HEK293 (cell line): ENCODE measurements around the gene SEC22C.

Experiments used
- CTCF ChIA-PET: fragments of 350-600 bp; formaldehyde crosslinking; extraction: SDS; loops from one replicate; lab custom pipeline; 2021; ENCODE audit warnings: antibody characterized with exemption; lab: Yijun Ruan, JAX
- POLR2A ChIA-PET: fragments of 300-600 bp; formaldehyde crosslinking; extraction: SDS; loops from one replicate; lab custom pipeline; 2020; ENCODE audit warnings: antibody characterized with exemption, inconsistent platforms; lab: Yijun Ruan, JAX
- H3K27ac ChIP-seq: fragments of 200-500 bp; sonication (Bioruptor generic); 2 replicates; pipeline ENCODE4 v1.5.1; 2014; ENCODE audit warnings: low read depth, low read length, control low read depth, inconsistent platforms; ENCODE audit errors: extremely low read depth
- H3K36me3 ChIP-seq, 2 experiments: fragments of 200-500 bp in 1 of 2; sonication (Bioruptor generic) in 1 of 2; 1 replicate in 1 of 2; 2 replicates in 1 of 2; pipeline ENCODE4 v1.5.1; 2014 to 2017; ENCODE audit warnings: inconsistent platforms in 2 of 2, low read length in 2 of 2; ENCODE audit not compliant: control insufficient read depth in 2 of 2, insufficient read depth in 1 of 2
- H3K4me1 ChIP-seq: fragments of 200-500 bp; sonication (Bioruptor generic); 2 replicates; pipeline ENCODE4 v1.5.1; 2014; ENCODE audit warnings: mild to moderate bottlenecking, low read length, inconsistent platforms; ENCODE audit not compliant: control insufficient read depth, insufficient read depth
- H3K4me3 ChIP-seq: 2 replicates; pipeline ENCODE4 v1.5.1; 2011; ENCODE audit warnings: low read depth, mild to moderate bottlenecking, control low read depth, low read length, moderate library complexity
- H3K9me3 ChIP-seq: fragments of 200-500 bp; sonication (Bioruptor generic); 2 replicates; pipeline ENCODE4 v1.5.1; 2014; ENCODE audit warnings: low read depth, low read length, inconsistent platforms; ENCODE audit not compliant: control insufficient read depth, insufficient read depth
- FEZF1 ChIP-seq: fragments of 450-650 bp; formaldehyde crosslinking; IDR thresholded peaks from 2 replicates; pipeline ENCODE4 v1.5.1; 2016; ENCODE audit warnings: missing biosample characterization, missing genetic modification characterization
- MZF1 ChIP-seq: fragments of 450-650 bp; formaldehyde crosslinking; IDR thresholded peaks from 2 replicates; pipeline ENCODE4 v1.5.1; 2017; ENCODE audit warnings: missing biosample characterization, missing genetic modification characterization, borderline replicate concordance
- PRDM6 ChIP-seq: fragments of 450-650 bp; formaldehyde crosslinking; IDR thresholded peaks from 2 replicates; pipeline ENCODE4 v1.5.1; 2017; ENCODE audit warnings: missing biosample characterization, missing genetic modification characterization
- SCRT2 ChIP-seq: fragments of 450-650 bp; formaldehyde crosslinking; IDR thresholded peaks from 2 replicates; pipeline ENCODE4 v1.5.1; 2016; ENCODE audit warnings: missing biosample characterization, missing genetic modification characterization
- TCF7L2 ChIP-seq: IDR thresholded peaks from 2 replicates; pipeline ENCODE4 v1.6.1; 2011; ENCODE audit warnings: low read depth, mild to moderate bottlenecking, inconsistent platforms, low read length, moderate library complexity, borderline replicate concordance
- ZBTB17 ChIP-seq: fragments of 450-650 bp; formaldehyde crosslinking; IDR thresholded peaks from 2 replicates; pipeline ENCODE4 v1.5.1; 2016; ENCODE audit warnings: missing biosample characterization, missing genetic modification characterization
- ZFHX2 ChIP-seq: fragments of 450-650 bp; formaldehyde crosslinking; conservative IDR thresholded peaks from 2 replicates; pipeline ENCODE4 v1.5.1; 2016; ENCODE audit warnings: missing biosample characterization, missing genetic modification characterization
- ZFP69B ChIP-seq: fragments of 450-650 bp; formaldehyde crosslinking; IDR thresholded peaks from 2 replicates; pipeline ENCODE4 v1.5.1; 2016; ENCODE audit warnings: missing biosample characterization, missing genetic modification characterization
- ZNF114 ChIP-seq: fragments of 450-650 bp; formaldehyde crosslinking; IDR thresholded peaks from 2 replicates; pipeline ENCODE4 v1.5.0; 2017; ENCODE audit warnings: missing biosample characterization, missing genetic modification characterization
- ZNF121 ChIP-seq: fragments of 450-650 bp; formaldehyde crosslinking; IDR thresholded peaks from 2 replicates; pipeline ENCODE4 v1.5.1; 2016; ENCODE audit warnings: missing biosample characterization, missing genetic modification characterization
- ZNF140 ChIP-seq: fragments of 450-650 bp; formaldehyde crosslinking; IDR thresholded peaks from 2 replicates; pipeline ENCODE4 v1.5.1; 2016; ENCODE audit warnings: missing biosample characterization, missing genetic modification characterization
- ZNF148 ChIP-seq: fragments of 450-650 bp; formaldehyde crosslinking; IDR thresholded peaks from 2 replicates; pipeline ENCODE4 v1.5.0; 2017; ENCODE audit warnings: missing biosample characterization, missing genetic modification characterization, borderline replicate concordance
- ZNF155 ChIP-seq: fragments of 450-650 bp; formaldehyde crosslinking; IDR thresholded peaks from 2 replicates; pipeline ENCODE4 v1.5.1; 2016; ENCODE audit warnings: missing biosample characterization, missing genetic modification characterization
- ZNF157 ChIP-seq: fragments of 450-650 bp; formaldehyde crosslinking; IDR thresholded peaks from 2 replicates; pipeline ENCODE4 v1.5.1; 2016; ENCODE audit warnings: missing biosample characterization, missing genetic modification characterization
- ZNF169 ChIP-seq: fragments of 450-650 bp; formaldehyde crosslinking; IDR thresholded peaks from 2 replicates; pipeline ENCODE4 v1.5.1; 2016; ENCODE audit warnings: missing biosample characterization, missing genetic modification characterization
- ZNF239 ChIP-seq: fragments of 450-650 bp; formaldehyde crosslinking; IDR thresholded peaks from 2 replicates; pipeline ENCODE4 v1.5.1; 2016; ENCODE audit warnings: missing biosample characterization, missing genetic modification characterization
- ZNF248 ChIP-seq: fragments of 450-650 bp; formaldehyde crosslinking; IDR thresholded peaks from 2 replicates; pipeline ENCODE4 v1.5.1; 2017; ENCODE audit warnings: missing biosample characterization, missing genetic modification characterization
- ZNF266 ChIP-seq: fragments of 450-650 bp; formaldehyde crosslinking; IDR thresholded peaks from 2 replicates; pipeline ENCODE4 v1.5.1; 2016; ENCODE audit warnings: missing biosample characterization, missing genetic modification characterization, low read depth
- ZNF514 ChIP-seq: fragments of 450-650 bp; formaldehyde crosslinking; IDR thresholded peaks from 2 replicates; pipeline ENCODE4 v1.5.1; 2016; ENCODE audit warnings: missing biosample characterization, missing genetic modification characterization
- ZNF529 ChIP-seq: fragments of 450-650 bp; formaldehyde crosslinking; IDR thresholded peaks from 2 replicates; pipeline ENCODE4 v1.5.1; 2017; ENCODE audit warnings: missing genetic modification characterization, missing biosample characterization; ENCODE audit not compliant: insufficient replicate concordance
- ZNF580 ChIP-seq: fragments of 450-650 bp; formaldehyde crosslinking; IDR thresholded peaks from 2 replicates; pipeline ENCODE4 v1.5.1; 2016; ENCODE audit warnings: missing biosample characterization, missing genetic modification characterization
- ZNF658 ChIP-seq: fragments of 450-650 bp; formaldehyde crosslinking; IDR thresholded peaks from 2 replicates; pipeline ENCODE4; 2016; ENCODE audit warnings: missing biosample characterization, missing genetic modification characterization
- ZNF76 ChIP-seq: fragments of 450-650 bp; formaldehyde crosslinking; IDR thresholded peaks from 2 replicates; pipeline ENCODE4; 2016; ENCODE audit warnings: low read depth, missing biosample characterization, missing genetic modification characterization, borderline replicate concordance
- ZNF791 ChIP-seq: fragments of 450-650 bp; formaldehyde crosslinking; IDR thresholded peaks from 2 replicates; pipeline ENCODE4 v1.5.1; 2016; ENCODE audit warnings: missing biosample characterization, missing genetic modification characterization
- ZSCAN23 ChIP-seq: fragments of 450-650 bp; formaldehyde crosslinking; IDR thresholded peaks from 2 replicates; pipeline ENCODE4 v1.5.1; 2016; ENCODE audit warnings: missing biosample characterization, missing genetic modification characterization
- TF ChIP-seq, protein P1 (sequence below): fragments of 450-650 bp; formaldehyde crosslinking; IDR thresholded peaks from 2 replicates; pipeline ENCODE4 v1.5.1; 2016; ENCODE audit warnings: missing biosample characterization, missing genetic modification characterization
- TF ChIP-seq, protein P2 (sequence below): fragments of 450-650 bp; formaldehyde crosslinking; IDR thresholded peaks from 2 replicates; pipeline ENCODE4 v1.5.1; 2016; ENCODE audit warnings: missing biosample characterization, missing genetic modification characterization

SEC22C gene

GRCh38 chr3:42513521-42513920 lies 68.2 kb downstream of the SEC22C start (continued):
- TF ChIP-seq ZNF148, result no peak
- no peak for TF ChIP-seq ZNF155 (tag by site-specific recombination)
- TF ChIP-seq ZNF514 (tag by site-specific recombination), result no peak

DNA sequence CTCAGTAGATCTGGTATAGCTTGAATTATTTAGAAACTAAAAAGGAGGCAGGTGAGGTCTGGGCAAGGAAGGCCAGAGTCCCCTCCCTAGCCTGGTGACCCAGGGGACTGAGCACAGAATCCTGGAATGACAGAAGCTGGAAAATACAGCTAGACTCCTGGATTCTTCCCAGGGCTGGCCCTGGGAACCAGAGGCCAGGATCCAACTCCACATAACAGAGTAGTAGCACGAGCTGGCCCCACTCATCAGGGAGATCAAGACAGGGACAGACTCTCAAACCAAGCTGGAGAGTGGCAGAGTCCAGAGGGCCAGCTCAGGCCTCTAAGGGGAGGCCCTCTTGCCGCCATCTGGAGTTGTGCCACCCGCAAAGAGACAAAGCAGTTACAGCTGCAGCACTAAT lies 68.6 kb downstream of the SEC22C start:
- POLR2A ChIA-PET, result no interaction called here
- no peaks in the 10 kb centered on the region for H3K4me1 ChIP-seq
- H3K36me3 ChIP-seq, result no peaks in the 10 kb centered on the region
- no peaks in the 10 kb centered on the region for H3K9me3 ChIP-seq
- no peak for TF ChIP-seq ZNF114
- TF ChIP-seq, protein P1, sequence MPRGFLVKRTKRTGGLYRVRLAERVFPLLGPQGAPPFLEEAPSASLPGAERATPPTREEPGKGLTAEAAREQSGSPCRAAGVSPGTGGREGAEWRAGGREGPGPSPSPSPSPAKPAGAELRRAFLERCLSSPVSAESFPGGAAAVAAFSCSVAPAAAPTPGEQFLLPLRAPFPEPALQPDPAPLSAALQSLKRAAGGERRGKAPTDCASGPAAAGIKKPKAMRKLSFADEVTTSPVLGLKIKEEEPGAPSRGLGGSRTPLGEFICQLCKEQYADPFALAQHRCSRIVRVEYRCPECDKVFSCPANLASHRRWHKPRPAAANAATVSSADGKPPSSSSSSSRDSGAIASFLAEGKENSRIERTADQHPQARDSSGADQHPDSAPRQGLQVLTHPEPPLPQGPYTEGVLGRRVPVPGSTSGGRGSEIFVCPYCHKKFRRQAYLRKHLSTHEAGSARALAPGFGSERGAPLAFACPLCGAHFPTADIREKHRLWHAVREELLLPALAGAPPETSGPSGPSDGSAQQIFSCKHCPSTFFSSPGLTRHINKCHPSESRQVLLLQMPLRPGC (tag by site-specific recombination), result no peak
- no peak for TF ChIP-seq FEZF1
- TF ChIP-seq, protein P2, sequence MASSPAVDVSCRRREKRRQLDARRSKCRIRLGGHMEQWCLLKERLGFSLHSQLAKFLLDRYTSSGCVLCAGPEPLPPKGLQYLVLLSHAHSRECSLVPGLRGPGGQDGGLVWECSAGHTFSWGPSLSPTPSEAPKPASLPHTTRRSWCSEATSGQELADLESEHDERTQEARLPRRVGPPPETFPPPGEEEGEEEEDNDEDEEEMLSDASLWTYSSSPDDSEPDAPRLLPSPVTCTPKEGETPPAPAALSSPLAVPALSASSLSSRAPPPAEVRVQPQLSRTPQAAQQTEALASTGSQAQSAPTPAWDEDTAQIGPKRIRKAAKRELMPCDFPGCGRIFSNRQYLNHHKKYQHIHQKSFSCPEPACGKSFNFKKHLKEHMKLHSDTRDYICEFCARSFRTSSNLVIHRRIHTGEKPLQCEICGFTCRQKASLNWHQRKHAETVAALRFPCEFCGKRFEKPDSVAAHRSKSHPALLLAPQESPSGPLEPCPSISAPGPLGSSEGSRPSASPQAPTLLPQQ (tag by site-specific recombination), result no peak
- no peak for TF ChIP-seq SCRT2 (tag by site-specific recombination)
- no peak for TF ChIP-seq ZNF169 (tag by site-specific recombination)
- TF ChIP-seq ZNF140 (tag by site-specific recombination), result no peak
- TF ChIP-seq ZNF658 (tag by site-specific recombination), result no peak
- TF ChIP-seq ZNF121 (tag by site-specific recombination), result no peak
- TF ChIP-seq ZSCAN23 (tag by site-specific recombination), result no peak
- no peak for TF ChIP-seq ZNF529 (tag by site-specific recombination)
- TF ChIP-seq ZNF791 (tag by site-specific recombination), result no peak
- TF ChIP-seq PRDM6 (tag by site-specific recombination), result no peak
- TF ChIP-seq, all 188 proteins: peak for 0
- Histone ChIP-seq H3K27ac (no peak overlapping the region), H3K4me3 (no peak overlapping the region)
- CTCF ChIA-PET, result no interaction called here

GRCh38 chr3:42511736-42512135 lies 70.0 kb downstream of the SEC22C start:
- ChIA-PET POLR2A (no interaction called here), CTCF (interaction anchor here (1.0 kb wide), 1 partner anchor 27 kb away, joined by 3 read pairs; no protein-coding TSS in a partner anchor)
- Histone ChIP-seq H3K4me1 (no peaks in the 10 kb centered on the region), H3K9me3 (no peaks in the 10 kb centered on the region), H3K4me3 (no peak overlapping the region), H3K36me3 (no peaks in the 10 kb centered on the region), H3K27ac (no peak overlapping the region)
- TF ChIP-seq ZNF239 (tag by site-specific recombination), result no peak
- TF ChIP-seq, protein P2 (tag by site-specific recombination), result no peak
- no peak for TF ChIP-seq ZNF76
- no peak for TF ChIP-seq ZNF248
- TF ChIP-seq MZF1 (tag by site-specific recombination), result no peak
- TF ChIP-seq TCF7L2, result no peak
- no peak for TF ChIP-seq ZNF580
- TF ChIP-seq ZNF266, result no peak
- TF ChIP-seq ZFHX2 (tag by site-specific recombination), result no peak
- TF ChIP-seq ZNF157 (tag by site-specific recombination), result no peak
- no peak for TF ChIP-seq ZFP69B
- TF ChIP-seq ZBTB17 (tag by site-specific recombination), result no peak
